Neuronal stem cell (in vitro differentiated cells): Measurements from ENCODE around the gene THOC6.
A peak's percentile ranks its signal among the peaks of the same experiment; 100 is the strongest.

ENCODE experiments used
- DNase-seq: peaks from one replicate; pipeline ENCODE4 v3.0.0-alpha.2; 2013; ENCODE audit warnings: low spot score
- H2AFZ ChIP-seq: one replicate; pipeline ENCODE4 v1.6.1; 2013; ENCODE audit warnings: mild to moderate bottlenecking, low read length, inconsistent platforms
- H2AK5ac ChIP-seq: 2 replicates; pipeline ENCODE4 v1.6.1; 2013; ENCODE audit warnings: low read depth, mild to moderate bottlenecking, inconsistent platforms, low read length, moderate library complexity, mixed read lengths
- H2BK120ac ChIP-seq: 2 replicates; pipeline ENCODE4 v1.6.1; 2013; ENCODE audit warnings: low read depth, mild to moderate bottlenecking, inconsistent platforms, low read length, moderate library complexity, mixed read lengths
- H2BK12ac ChIP-seq: one replicate; pipeline ENCODE4 v1.6.1; 2013; ENCODE audit warnings: low read length, inconsistent platforms
- H2BK15ac ChIP-seq: 2 replicates; pipeline ENCODE4 v1.6.1; 2013; ENCODE audit warnings: mild to moderate bottlenecking, low read length, inconsistent platforms, mixed read lengths
- H2BK5ac ChIP-seq: one replicate; pipeline ENCODE4 v1.6.1; 2013; ENCODE audit warnings: inconsistent platforms, mild to moderate bottlenecking, low read length, moderate library complexity
- H3K14ac ChIP-seq: one replicate; pipeline ENCODE4 v1.6.1; 2013; ENCODE audit warnings: low read length, inconsistent platforms
- H3K18ac ChIP-seq: 2 replicates; pipeline ENCODE4 v1.6.1; 2013; ENCODE audit warnings: low read length, inconsistent platforms
- H3K23ac ChIP-seq: 2 replicates; pipeline ENCODE4 v1.6.1; 2013; ENCODE audit warnings: low read depth, mild to moderate bottlenecking, mixed read lengths, low read length, inconsistent platforms; ENCODE audit not compliant: poor library complexity
- H3K27ac ChIP-seq: replicated peaks from 3 replicates; pipeline ENCODE4 v1.5.1; 2013; ENCODE audit warnings: low read length, inconsistent platforms
- H3K27me3 ChIP-seq, 3 experiments: 2 replicates each; pipeline ENCODE4 v1.6.1; 2013; ENCODE audit warnings: low read length in 3 of 3, mild to moderate bottlenecking in 2 of 3, inconsistent platforms in 1 of 3, low read depth in 1 of 3, mixed read lengths in 1 of 3, moderate library complexity in 1 of 3; ENCODE audit not compliant: control insufficient read depth in 3 of 3, insufficient read depth in 3 of 3
- H3K36me3 ChIP-seq, 2 donors: replicated peaks in 1 of 2; 2 replicates each; pipeline ENCODE4 v1.6.1; 2013; ENCODE audit warnings: low read length in 2 of 2; ENCODE audit not compliant: control insufficient read depth in 2 of 2, insufficient read depth in 2 of 2
- H3K4ac ChIP-seq: 2 replicates; pipeline ENCODE4 v1.6.1; 2013; ENCODE audit warnings: inconsistent platforms, mild to moderate bottlenecking, low read length, moderate library complexity
- H3K4me1 ChIP-seq, 2 donors: 1 replicate in 1 of 2; 2 replicates in 1 of 2; pipeline ENCODE4 v1.6.1; 2013; ENCODE audit warnings: low read length in 2 of 2, low read depth in 1 of 2; ENCODE audit not compliant: control insufficient read depth in 2 of 2, insufficient read depth in 1 of 2
- H3K4me2 ChIP-seq: one replicate; pipeline ENCODE4 v1.6.1; 2013; ENCODE audit warnings: mild to moderate bottlenecking, low read length, inconsistent platforms; ENCODE audit not compliant: insufficient read depth, poor library complexity, severe bottlenecking
- H3K4me3 ChIP-seq, 2 donors: 2 replicates each; pipeline ENCODE4 v1.5.1; 2013; ENCODE audit warnings: low read length in 2 of 2, mild to moderate bottlenecking in 2 of 2, inconsistent platforms in 1 of 2, moderate library complexity in 1 of 2
- H3K79me1 ChIP-seq: one replicate; pipeline ENCODE4 v1.6.1; 2013; ENCODE audit warnings: low read depth, mild to moderate bottlenecking, inconsistent platforms, low read length, moderate library complexity
- H3K9ac ChIP-seq: one replicate; pipeline ENCODE4 v1.6.1; 2013; ENCODE audit warnings: mild to moderate bottlenecking, low read depth, low read length, inconsistent platforms; ENCODE audit not compliant: poor library complexity
- H3K9me3 ChIP-seq, 2 donors: replicated peaks in 1 of 2; 2 replicates each; pipeline versions ENCODE3 to v1.6.1; 2013; ENCODE audit warnings: low read length in 2 of 2, mild to moderate bottlenecking in 2 of 2, inconsistent platforms in 1 of 2, low read depth in 1 of 2, mixed read lengths in 1 of 2, moderate library complexity in 1 of 2; ENCODE audit not compliant: control insufficient read depth in 2 of 2, insufficient read depth in 1 of 2
- H4K8ac ChIP-seq: one replicate; pipeline ENCODE4 v1.6.1; 2013; ENCODE audit warnings: low read depth, mild to moderate bottlenecking, inconsistent platforms, low read length, moderate library complexity
- H4K91ac ChIP-seq: one replicate; pipeline ENCODE4 v1.6.1; 2013; ENCODE audit warnings: low read length, low read depth, mild to moderate bottlenecking, inconsistent platforms; ENCODE audit not compliant: poor library complexity
- WGBS, 2 donors: extraction: QIAGEN DNeasy Blood & Tissue Kit; methylation state at CpG; one replicate each; pipeline ENCODE4 v1.1.7; 2013; ENCODE audit warnings: missing lambda C conversion rate in 2 of 2, mixed read lengths in 1 of 2; ENCODE audit not compliant: insufficient read length in 2 of 2, insufficient replicate concordance in 1 of 2; ENCODE audit errors: extremely low coverage in 2 of 2; 5-methylcytosine and 5-hydroxymethylcytosine counted together

The THOC6 gene

DNA sequence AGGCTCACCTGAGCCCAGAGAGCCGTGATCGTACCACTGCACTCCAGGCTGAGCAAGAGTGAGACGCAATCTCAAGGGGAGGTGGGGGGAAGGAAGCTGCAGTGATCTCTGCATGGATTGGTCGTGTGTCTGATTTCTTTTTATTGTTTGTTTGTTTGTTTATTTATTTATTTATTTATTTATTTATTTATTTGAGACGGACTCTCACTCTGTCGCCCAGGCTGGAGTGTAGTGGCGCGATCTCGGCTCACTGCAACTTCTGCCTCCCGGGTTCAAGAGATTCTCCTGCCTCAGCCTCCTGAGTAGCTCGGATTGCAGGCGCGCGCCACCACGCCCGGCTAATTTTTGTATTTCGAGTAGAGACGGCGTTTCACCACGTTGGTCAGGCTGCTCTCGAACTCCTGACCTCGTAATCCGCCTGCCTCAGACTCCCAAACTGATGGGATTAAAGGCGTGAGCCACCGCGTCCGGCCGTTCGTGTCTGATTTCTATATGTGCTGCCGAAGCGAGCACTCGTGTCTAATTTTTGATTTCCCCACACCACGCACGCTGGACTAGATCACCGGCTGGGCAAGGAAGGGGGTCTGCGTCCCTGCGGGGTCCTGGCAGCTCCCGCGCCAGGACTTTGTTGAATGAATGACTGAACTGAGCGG lies 4.1 kb upstream of the THOC6 start:
- H2BK120ac ChIP-seq = no peak overlapping the region
- peaks cover 0 to 24% (median 9%) of the 10 kb centered on the region in 3 experiments for H3K27me3 ChIP-seq
- peak overlapping the region; percentile 67 for H2BK15ac ChIP-seq
- peak overlapping the region; percentile 43 for H4K8ac ChIP-seq
- DNase-seq = no peak
- no peak overlapping the region for H2BK12ac ChIP-seq
- H3K4me1 ChIP-seq = peaks cover 25 to 29% of the 10 kb centered on the region in 2 donors
- H3K23ac ChIP-seq = peak overlapping the region; percentile 98
- peak overlapping the region; percentile 53 for H2BK5ac ChIP-seq
- H3K18ac ChIP-seq = peak overlapping the region; percentile 85
- no peaks in the 10 kb centered on the region for H3K36me3 ChIP-seq
- H3K4ac ChIP-seq = no peak overlapping the region
- peak overlapping the region; percentile 93 for H2AFZ ChIP-seq
- no peak overlapping the region for H3K14ac ChIP-seq
- H3K9me3 ChIP-seq = no peaks in the 10 kb centered on the region
- no peak overlapping the region for H4K91ac ChIP-seq
- peak overlapping the region; percentile 46 to 51 for H3K4me3 ChIP-seq
- H3K4me2 ChIP-seq = peak overlapping the region; percentile 73
- H2AK5ac ChIP-seq = peak overlapping the region; percentile 46
- no peak overlapping the region for H3K27ac ChIP-seq
- H3K9ac ChIP-seq = no peak overlapping the region
- peaks cover 9% of the 10 kb centered on the region for H3K79me1 ChIP-seq
- WGBS, 2 donors = no CpG with 5 or more reads among the region's 40 CpGs

DNA sequence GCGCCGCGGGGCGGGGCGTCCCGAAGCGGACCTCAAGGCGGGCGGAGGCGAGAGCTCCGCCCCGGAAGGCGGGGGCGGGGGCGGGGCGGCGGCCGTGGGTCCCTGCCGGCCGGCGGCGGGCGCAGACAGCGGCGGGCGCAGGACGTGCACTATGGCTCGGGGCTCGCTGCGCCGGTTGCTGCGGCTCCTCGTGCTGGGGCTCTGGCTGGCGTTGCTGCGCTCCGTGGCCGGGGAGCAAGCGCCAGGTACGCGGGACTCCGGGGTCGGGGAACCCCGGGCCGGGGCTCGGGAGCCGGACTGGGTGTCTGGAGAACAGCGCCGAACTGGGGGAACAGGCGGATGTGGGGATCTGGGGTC lies 3.6 kb upstream of the THOC6 start, which contains the start of gene TNFRSF12A:
TSS of gene TNFRSF12A (plus strand) at position 122 of the 357 bp plus-strand sequence. CDS start at position 152, 30 bp downstream.
- no peaks in the 10 kb centered on the region for H3K9me3 ChIP-seq
- H3K27me3 ChIP-seq = peaks cover 0 to 19% (median 9%) of the 10 kb centered on the region in 3 experiments
- H2AFZ ChIP-seq = peak within 1 kb of the TSS; percentile 93
- peak within 1 kb of the TSS; percentile 81 for H2AK5ac ChIP-seq
- H3K23ac ChIP-seq = peak within 1 kb of the TSS; percentile 98
- no CpG with 5 or more reads among the region's 49 CpGs for WGBS, 2 donors
- DNase-seq = peak; percentile 84
- no peak within 1 kb of the TSS for H2BK120ac ChIP-seq
- no peak within 1 kb of the TSS for H4K91ac ChIP-seq
- peak within 1 kb of the TSS; percentile 43 for H4K8ac ChIP-seq
- peaks cover 9% of the 10 kb centered on the region for H3K79me1 ChIP-seq
- H3K4me1 ChIP-seq = peaks cover 25 to 29% of the 10 kb centered on the region in 2 donors
- no peak within 1 kb of the TSS for H3K4ac ChIP-seq
- peak within 1 kb of the TSS; percentile 90 for H2BK12ac ChIP-seq
- peak within 1 kb of the TSS; percentile 91 for H3K9ac ChIP-seq
- H3K14ac ChIP-seq = peak within 1 kb of the TSS; percentile 89
- peak within 1 kb of the TSS; percentile 82 for H2BK5ac ChIP-seq
- H3K4me3 ChIP-seq = peak within 1 kb of the TSS; percentile 51 to 91
- peak within 1 kb of the TSS; percentile 100 for H3K4me2 ChIP-seq
- no peaks in the 10 kb centered on the region for H3K36me3 ChIP-seq
- H3K27ac ChIP-seq = peak within 1 kb of the TSS; percentile 92
- H3K18ac ChIP-seq = peak within 1 kb of the TSS; percentile 98
- peak within 1 kb of the TSS; percentile 96 for H2BK15ac ChIP-seq

DNA sequence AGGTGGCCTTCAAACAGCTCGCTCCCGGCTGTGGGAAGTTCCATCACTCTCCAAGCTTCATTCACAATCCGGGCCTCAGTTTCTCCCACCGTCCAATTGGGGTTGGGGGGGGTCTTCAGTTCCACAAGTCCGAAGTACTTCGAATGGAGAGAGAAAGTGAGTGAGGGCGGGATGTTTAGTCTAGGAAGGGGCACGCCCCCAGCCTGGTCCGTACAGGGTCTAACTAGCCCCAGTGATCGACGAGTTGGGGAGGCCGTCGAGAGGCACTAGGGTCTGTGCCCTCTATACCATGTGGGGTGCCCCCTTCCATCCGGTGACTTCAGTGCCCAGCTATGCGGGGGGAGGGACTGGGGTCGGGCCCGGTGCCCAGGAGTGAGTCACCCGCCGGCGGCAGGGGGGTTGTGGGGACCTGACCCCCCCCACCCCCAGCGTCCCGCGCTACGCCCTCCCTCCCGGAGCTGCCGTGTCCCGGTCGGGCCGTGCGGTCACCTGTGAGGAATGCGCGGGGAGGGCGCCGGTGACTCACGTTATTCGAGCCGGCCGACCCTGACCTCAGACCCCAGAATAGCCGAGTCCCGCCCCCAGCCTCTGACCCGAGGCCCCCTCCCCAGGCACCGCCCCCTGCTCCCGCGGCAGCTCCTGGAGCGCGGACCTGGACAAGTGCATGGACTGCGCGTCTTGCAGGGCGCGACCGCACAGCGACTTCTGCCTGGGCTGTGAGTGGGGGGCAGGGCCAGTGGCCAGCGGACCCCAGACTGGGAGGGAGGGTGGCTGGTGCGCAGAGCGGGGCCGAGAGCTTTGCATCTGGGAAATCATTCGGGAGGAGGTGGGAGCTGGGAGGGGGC lies 3.0 kb upstream of the THOC6 start:
- Histone ChIP-seq H3K14ac (peak overlapping the region; percentile 89), H3K9ac (peak overlapping the region; percentile 91), H4K91ac (no peak overlapping the region), H3K9me3 (no peaks in the 10 kb centered on the region), H3K18ac (peak overlapping the region; percentile 98), H3K4me2 (peak overlapping the region; percentile 100), H2AFZ (peak overlapping the region; percentile 93), H2AK5ac (peak overlapping the region; percentile 81), H3K4me3 (peak overlapping the region; percentile 51 to 91), H3K79me1 (peaks cover 9% of the 10 kb centered on the region), H2BK120ac (no peak overlapping the region), H2BK5ac (peak overlapping the region; percentile 82), H3K36me3 (peaks cover 0 to 5% of the 10 kb centered on the region in 2 donors), H4K8ac (no peak overlapping the region), H2BK15ac (peak overlapping the region; percentile 96), H3K23ac (peak overlapping the region; percentile 97), H3K27me3 (peaks cover 0 to 15% (median 9%) of the 10 kb centered on the region in 3 experiments), H3K4me1 (peaks cover 25 to 29% of the 10 kb centered on the region in 2 donors), H3K4ac (no peak overlapping the region), H2BK12ac (peak overlapping the region; percentile 90), H3K27ac (peak overlapping the region; percentile 92)
- DNase-seq = peak; percentile 64
- WGBS, 2 donors = no CpG with 5 or more reads among the region's 57 CpGs
